Ovary (tissue), 9 donors: ENCODE results near the gene BCKDK. TPM values are rescaled to one million over a fixed set of nuclear protein-coding genes. Genes with fewer than 3 reads are reported as not detected.

ENCODE experiments used
- DNase-seq, 5 donors: peaks; one replicate each; pipeline ENCODE4 v3.0.0-alpha.2; 2019 to 2020
- H3K27ac ChIP-seq, 2 donors: fragments of 200-600 bp; one replicate each; pipeline versions ENCODE4 v1.5.1 to v1.8.0; 2019 to 2022
- H3K27me3 ChIP-seq: fragments of 200-600 bp; one replicate; pipeline ENCODE4 v1.8.0; 2022
- H3K36me3 ChIP-seq: fragments of 200-600 bp; sonication (generic); one replicate; pipeline ENCODE4 v1.5.1; 2019
- H3K4me1 ChIP-seq: one replicate; pipeline ENCODE4 v1.8.1; 2013; ENCODE audit warnings: mild to moderate bottlenecking, moderate library complexity; ENCODE audit not compliant: insufficient read depth
- H3K4me3 ChIP-seq: fragments of 200-600 bp; sonication (generic); one replicate; pipeline ENCODE4 v1.5.1; 2017
- H3K9me3 ChIP-seq, 2 donors: fragments of 200-600 bp in 1 of 2; sonication (generic) in 1 of 2; one replicate each; pipeline versions ENCODE4 v1.5.1 to v1.8.1; 2013 to 2019; ENCODE audit warnings: mild to moderate bottlenecking in 1 of 2, moderate library complexity in 1 of 2
- EP300 ChIP-seq: sonication (generic); formaldehyde crosslinking; IDR thresholded peaks from one replicate; pipeline ENCODE4 v1.6.1; 2017; ENCODE audit warnings: antibody characterized with exemption
- POLR2A ChIP-seq: fragments of 450-650 bp; IDR thresholded peaks from one replicate; pipeline ENCODE4 v1.6.1; 2017; ENCODE audit warnings: antibody characterized with exemption, mild to moderate bottlenecking, moderate library complexity
- WGBS, 3 donors: extraction: QIAGEN DNeasy Blood & Tissue Kit in 1 of 3; methylation state at CpG; one replicate each; pipeline versions ENCODE4 v1.1.5 to v1.1.7; 2013 to 2017; 5-methylcytosine and 5-hydroxymethylcytosine counted together
- intact Hi-C, 4 donors: fragments of 100-400 bp; cut with DNase I; formaldehyde crosslinking; loops; one replicate each; pipeline versions ENCODE4 v1.11.0 to v1.15.1; 2022 to 2023
- polyA plus RNA-seq, 2 donors: library from polyadenylated mRNA; stranded (reverse); fragments of 200-250 nt in 1 of 2; fragments of 350-450 nt in 1 of 2; fragmentation: Illumina TruSeq in 1 of 2; extraction: RNeasy Lipid Tissue Mini Kit (QIAGEN cat#74804) in 1 of 2; gene quantifications; one replicate each; pipeline ENCODE4 v1.2.3, GENCODE V29; 2013 to 2014
- total RNA-seq, 7 donors: library from RNA; depleted of rRNA in 2 of 7; stranded (reverse); fragments of >200 nt in 2 of 7; fragmentation: NEBNext Ultra II Directional in 3 of 7; extraction: Animal tissue kit (Norgen Biotek cat#: 25700) in 3 of 7; gene quantifications; one replicate each; pipeline versions ENCODE4 v1.1.0 to v1.2.4, GENCODE V29; 2016 to 2023
- TF ChIP-seq, protein P1 (sequence below), 3 donors: fragments of 450-650 bp in 2 of 3; fragments of 200-600 bp in 1 of 3; IDR thresholded peaks; one replicate each; pipeline versions ENCODE4 v1.5.1 to v1.8.0; 2016 to 2022; ENCODE audit warnings: antibody characterized with exemption in 3 of 3, mild to moderate bottlenecking in 1 of 3
- donor health status: DM: no; HTN: no; CAD: no; lungs with moderate emphysema.
- donor health status: DM: no; HTN: no; CAD: no.
- donor health status: Bipolar disorder and iron deficiency.
- donor health status: DM: yes; HTN: yes; CAD: no.
- donor health status: DM: no; HTN: no; CAD: no.
- donor health status: DM: yes; HTN: yes; CAD: no.

The BCKDK gene
- total and polyA plus RNA-seq, 9 donors: 18.6 to 51.9 (median 38.6) TPM

DNA sequence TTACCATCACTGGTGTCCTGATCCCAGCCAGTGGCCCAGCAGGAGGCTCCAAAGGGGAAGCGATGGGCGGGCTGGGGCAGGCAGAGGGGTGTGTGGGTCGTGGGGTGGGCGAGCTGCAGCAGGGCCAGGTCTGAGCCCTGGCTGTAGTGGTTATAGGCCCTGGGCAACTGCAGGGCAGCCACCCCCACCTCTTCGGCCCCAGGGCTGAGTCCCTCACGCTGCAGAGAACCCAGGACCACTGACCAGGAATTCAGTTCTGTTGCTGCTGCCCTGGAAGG, 21.6 kb upstream of the BCKDK start:
- Histone ChIP-seq H3K4me1 (peaks cover 2% of the 10 kb centered on the region), H3K9me3 (no peaks in the 10 kb centered on the region), H3K36me3 (no peaks in the 10 kb centered on the region), H3K4me3 (no peak overlapping the region), H3K27me3 (no peaks in the 10 kb centered on the region), H3K27ac (no peak overlapping the region)
- intact Hi-C loops: loop anchor here in 1 of 4 donors (10.0 kb wide), 1 partner anchor 98 kb away; the partner anchor contains the start of gene FUS
- 78 to 82% (median 79%) methylated on average over 4 to 6 of the region's 6 CpGs for WGBS, 3 donors
- no peak for DNase-seq
- TF ChIP-seq EP300 (no peak), POLR2A (no peak)
- TF ChIP-seq, protein P1, sequence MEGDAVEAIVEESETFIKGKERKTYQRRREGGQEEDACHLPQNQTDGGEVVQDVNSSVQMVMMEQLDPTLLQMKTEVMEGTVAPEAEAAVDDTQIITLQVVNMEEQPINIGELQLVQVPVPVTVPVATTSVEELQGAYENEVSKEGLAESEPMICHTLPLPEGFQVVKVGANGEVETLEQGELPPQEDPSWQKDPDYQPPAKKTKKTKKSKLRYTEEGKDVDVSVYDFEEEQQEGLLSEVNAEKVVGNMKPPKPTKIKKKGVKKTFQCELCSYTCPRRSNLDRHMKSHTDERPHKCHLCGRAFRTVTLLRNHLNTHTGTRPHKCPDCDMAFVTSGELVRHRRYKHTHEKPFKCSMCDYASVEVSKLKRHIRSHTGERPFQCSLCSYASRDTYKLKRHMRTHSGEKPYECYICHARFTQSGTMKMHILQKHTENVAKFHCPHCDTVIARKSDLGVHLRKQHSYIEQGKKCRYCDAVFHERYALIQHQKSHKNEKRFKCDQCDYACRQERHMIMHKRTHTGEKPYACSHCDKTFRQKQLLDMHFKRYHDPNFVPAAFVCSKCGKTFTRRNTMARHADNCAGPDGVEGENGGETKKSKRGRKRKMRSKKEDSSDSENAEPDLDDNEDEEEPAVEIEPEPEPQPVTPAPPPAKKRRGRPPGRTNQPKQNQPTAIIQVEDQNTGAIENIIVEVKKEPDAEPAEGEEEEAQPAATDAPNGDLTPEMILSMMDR (IDR thresholded peaks at IDR 0.05): no peak

DNA sequence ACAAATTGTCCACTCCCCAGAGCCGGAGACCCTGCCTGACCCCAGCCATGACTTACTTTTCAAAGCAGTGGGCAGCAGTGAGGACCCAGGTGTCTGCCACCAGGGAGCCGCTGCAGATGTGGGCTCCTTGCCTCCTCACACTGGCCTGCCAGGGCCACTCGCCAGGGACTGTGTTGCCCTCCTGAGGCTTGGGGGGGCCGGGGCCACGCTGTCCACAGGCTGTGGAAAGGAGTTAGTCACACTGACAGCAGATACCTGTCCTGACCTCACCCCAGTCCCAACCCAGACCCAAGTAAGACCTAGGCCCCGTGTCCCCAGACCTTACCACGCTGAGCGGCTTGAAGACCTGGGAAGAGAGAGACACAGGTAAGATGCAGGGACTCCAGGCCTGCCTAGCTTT, 20.7 kb upstream of the BCKDK start:
- no peaks in the 10 kb centered on the region for H3K27me3 ChIP-seq
- no peaks in the 10 kb centered on the region for H3K36me3 ChIP-seq
- intact Hi-C loops: loop anchor here in 1 of 4 donors (10.0 kb wide), 1 partner anchor 97 kb away; the partner anchor contains the start of gene FUS
- H3K4me3 ChIP-seq: no peak overlapping the region
- no peaks in the 10 kb centered on the region for H3K9me3 ChIP-seq
- 88 to 93% (median 92%) methylated on average over 8 of the region's 8 CpGs for WGBS, 3 donors
- TF ChIP-seq EP300: no peak
- TF ChIP-seq, protein P1 (IDR thresholded peaks at IDR 0.05): no peak
- H3K4me1 ChIP-seq: no peaks in the 10 kb centered on the region
- no peak for DNase-seq
- H3K27ac ChIP-seq: no peak overlapping the region

DNA sequence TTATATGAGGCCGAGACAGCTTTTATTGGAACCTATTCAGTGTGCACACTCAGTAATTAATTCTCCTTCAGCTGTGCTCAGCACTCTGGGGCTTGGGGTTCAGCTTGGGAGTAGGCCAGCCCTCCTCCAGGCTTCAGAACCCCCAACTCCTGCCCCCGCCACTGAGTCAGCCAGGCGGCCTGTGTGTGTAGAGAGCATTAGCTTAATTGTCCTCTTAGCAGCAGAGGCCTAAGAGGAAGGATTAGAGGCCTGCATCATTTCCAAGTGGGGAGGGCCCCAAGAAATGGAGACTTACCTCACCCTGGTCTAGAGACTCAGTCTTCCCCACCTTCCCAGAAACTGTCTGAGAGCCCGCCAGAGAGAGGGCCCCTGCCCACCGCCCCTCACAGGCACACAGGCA, 20.2 kb upstream of the BCKDK start:
- H3K36me3 ChIP-seq: no peaks in the 10 kb centered on the region
- WGBS, 3 donors: 72 to 79% (median 74%) methylated on average over 5 of the region's 5 CpGs
- intact Hi-C loops: loop anchor here in 1 of 4 donors (10.0 kb wide), 1 partner anchor 97 kb away; the partner anchor contains the start of gene FUS

DNA sequence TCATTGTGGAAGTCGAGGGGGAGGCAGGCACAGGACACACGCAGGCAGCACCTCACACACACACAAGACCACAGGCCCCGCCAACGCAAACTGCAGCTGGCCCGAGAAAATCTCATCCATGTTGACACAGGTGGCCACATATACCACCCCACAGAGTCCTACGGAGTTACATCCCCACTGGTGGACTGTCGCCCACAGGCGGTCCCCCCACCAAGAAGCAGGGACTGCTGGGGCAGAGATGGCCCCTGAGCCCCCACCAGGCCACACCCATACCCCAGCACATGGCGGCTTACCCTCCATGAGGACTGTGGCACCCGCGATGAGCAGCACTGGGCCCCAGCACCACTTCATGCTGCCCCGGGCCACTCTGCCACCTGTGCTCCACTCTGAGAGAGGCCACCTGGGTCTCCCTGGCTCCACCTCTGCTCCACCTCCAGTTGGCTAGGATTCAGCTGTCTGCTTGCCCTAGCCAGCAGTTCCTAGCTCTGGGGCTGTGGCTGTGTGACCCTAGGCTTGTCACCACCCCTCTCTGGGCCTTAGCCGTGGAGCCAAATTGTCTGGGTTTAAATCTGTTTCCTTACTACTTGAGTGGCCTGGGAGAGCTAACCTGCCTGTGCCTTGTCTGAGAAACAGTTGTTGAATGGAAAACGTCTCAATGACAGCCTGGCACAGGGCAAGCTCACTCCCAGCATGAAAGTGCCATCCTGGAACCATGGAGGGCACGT, 19.6 kb upstream of the BCKDK start, which contains the start of gene PRSS53:
PRSS53 (minus strand) TSS at position 485 of the 725 bp plus-strand sequence; CDS start at position 351, 134 bp downstream.
- intact Hi-C loops: loop anchor here in 1 of 4 donors (10.0 kb wide), 1 partner anchor 96 kb away; the partner anchor contains the start of gene FUS
- Histone ChIP-seq H3K27me3 (no peaks in the 10 kb centered on the region), H3K36me3 (no peaks in the 10 kb centered on the region), H3K27ac (no peak within 1 kb of the TSS), H3K4me3 (no peak within 1 kb of the TSS), H3K9me3 (no peaks in the 10 kb centered on the region), H3K4me1 (peaks cover 4% of the 10 kb centered on the region)
- WGBS, 3 donors: 72 to 81% (median 76%) methylated on average over 15 of the region's 15 CpGs
- TF ChIP-seq EP300 (no peak), POLR2A (no peak)
- TF ChIP-seq, protein P1 (IDR thresholded peaks at IDR 0.05): no peak
- peak in 1 of 5 donors; percentile 33 for DNase-seq

More for the DNA sequence above, 20.2 kb upstream of the BCKDK start:
- no peak overlapping the region for H3K27ac ChIP-seq
- H3K9me3 ChIP-seq: no peaks in the 10 kb centered on the region
- no peak for DNase-seq
- TF ChIP-seq, protein P1 (IDR thresholded peaks at IDR 0.05): no peak
- TF ChIP-seq POLR2A (no peak), EP300 (no peak)
- no peaks in the 10 kb centered on the region for H3K27me3 ChIP-seq
- no peaks in the 10 kb centered on the region for H3K4me1 ChIP-seq
- H3K4me3 ChIP-seq: no peak overlapping the region
